Fibroblast of lung (primary cell): Measurements from ENCODE around the gene TERT.
"Not testable (repeated sequence)": the region's sequence is repeated elsewhere in the genome, so short reads cannot be mapped to it uniquely, and the experiment has no call there.

ENCODE experiments used
- CTCF ChIP-seq, 2 donors: IDR thresholded peaks in 1 of 2; conservative IDR thresholded peaks in 1 of 2; 1 replicate in 1 of 2; 2 replicates in 1 of 2; pipeline ENCODE4 v1.5.1; 2011 to 2012; ENCODE audit warnings: low read length in 2 of 2, control low read depth in 1 of 2, inconsistent platforms in 1 of 2, low read depth in 1 of 2, mild to moderate bottlenecking in 1 of 2
- EZH2 ChIP-seq: IDR thresholded peaks from 2 replicates; pipeline ENCODE4 v1.5.1; 2012; ENCODE audit warnings: low read length, control low read depth, mild to moderate bottlenecking; ENCODE audit errors: missing control alignments

GRCh38 chr5:1326532-1326875, 31.6 kb upstream of the TERT start:
- not testable (repeated sequence) for TF ChIP-seq CTCF (conservative IDR thresholded peaks at IDR 0.05 in 1 of 2, IDR thresholded peaks at IDR 0.05 in 1 of 2; ENCODE audit: low read depth in 1 of 2, low read length in 2 of 2); EZH2
